Left kidney (tissue), 2 donors: ENCODE results near the gene ATP11A. TPM values are rescaled to one million over a fixed set of nuclear protein-coding genes. Genes with fewer than 3 reads are reported as not detected.

ENCODE experiments used
- DNase-seq: peaks from one replicate; pipeline ENCODE4 v3.0.0-alpha.2; 2013
- polyA plus RNA-seq: library from polyadenylated mRNA; unstranded; fragments of 120-200 nt; gene quantifications from one replicate; pipeline ENCODE4 v1.2.1, GENCODE V29; 2013; ENCODE audit not compliant: insufficient read length

Gene ATP11A
- polyA plus RNA-seq, 1 donor: 46.8 TPM

- no peak for DNase-seq
Measured at GRCh38 chr13:112741185-112741755, 51.4 kb downstream of the ATP11A start.

- DNase-seq: no peak
Measured at GRCh38 chr13:112741835-112742570, 52.2 kb downstream of the ATP11A start.

DNA sequence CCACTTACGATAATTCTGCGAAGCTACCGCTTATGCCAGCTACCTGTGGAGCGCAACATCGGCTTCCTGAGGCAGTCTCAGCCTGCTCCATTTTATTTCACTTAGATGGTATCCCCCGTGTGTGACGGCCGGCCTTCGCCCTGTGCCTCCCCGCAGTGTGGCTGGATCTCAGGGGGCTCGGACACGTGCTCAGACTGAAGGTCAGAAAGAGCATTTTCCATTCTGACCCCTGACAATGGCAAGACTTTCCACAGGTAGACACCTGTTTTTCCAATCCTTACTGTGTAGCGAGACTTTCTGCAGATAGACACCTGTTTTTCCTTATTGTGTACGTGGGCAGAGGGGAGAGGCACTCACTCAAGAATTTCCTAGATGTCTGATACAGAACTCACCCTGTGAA, 52.7 kb downstream of the ATP11A start:
- DNase-seq: no peak

DNA sequence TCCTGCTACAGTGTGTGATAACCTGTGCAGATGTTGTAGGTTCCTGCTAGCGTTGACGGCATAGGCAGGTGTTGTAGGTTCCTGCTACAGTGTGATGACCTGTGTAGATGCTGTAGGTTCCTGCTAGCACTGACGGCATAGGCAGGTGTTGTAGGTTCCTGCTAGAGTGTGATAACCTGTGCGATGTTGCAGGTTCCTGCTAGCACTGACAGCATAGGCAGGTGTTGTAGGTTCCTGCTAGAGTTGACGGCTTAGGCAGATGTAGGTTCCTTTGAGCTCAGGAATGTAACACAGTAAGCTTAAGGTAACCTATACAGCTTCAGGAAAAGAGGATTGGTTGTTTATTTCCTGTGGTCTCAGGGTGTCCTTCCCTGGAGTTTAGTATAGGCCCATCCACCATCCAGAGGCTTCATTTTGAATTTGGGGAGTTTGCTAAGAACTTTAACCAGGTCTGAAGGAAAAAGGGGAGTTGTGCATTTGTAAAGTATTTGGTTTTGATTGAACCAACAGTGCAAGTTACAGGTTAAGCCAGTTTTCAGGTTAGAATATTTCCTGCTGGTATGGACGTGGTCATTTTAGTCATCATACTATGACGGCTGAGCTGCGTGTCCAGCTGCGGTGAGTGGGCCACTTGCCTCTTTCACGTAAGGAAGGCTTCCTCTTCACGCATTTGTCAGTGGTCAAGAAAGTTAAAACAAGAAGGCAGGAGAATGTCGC, 53.8 kb downstream of the ATP11A start:
- DNase-seq: no peak

DNA sequence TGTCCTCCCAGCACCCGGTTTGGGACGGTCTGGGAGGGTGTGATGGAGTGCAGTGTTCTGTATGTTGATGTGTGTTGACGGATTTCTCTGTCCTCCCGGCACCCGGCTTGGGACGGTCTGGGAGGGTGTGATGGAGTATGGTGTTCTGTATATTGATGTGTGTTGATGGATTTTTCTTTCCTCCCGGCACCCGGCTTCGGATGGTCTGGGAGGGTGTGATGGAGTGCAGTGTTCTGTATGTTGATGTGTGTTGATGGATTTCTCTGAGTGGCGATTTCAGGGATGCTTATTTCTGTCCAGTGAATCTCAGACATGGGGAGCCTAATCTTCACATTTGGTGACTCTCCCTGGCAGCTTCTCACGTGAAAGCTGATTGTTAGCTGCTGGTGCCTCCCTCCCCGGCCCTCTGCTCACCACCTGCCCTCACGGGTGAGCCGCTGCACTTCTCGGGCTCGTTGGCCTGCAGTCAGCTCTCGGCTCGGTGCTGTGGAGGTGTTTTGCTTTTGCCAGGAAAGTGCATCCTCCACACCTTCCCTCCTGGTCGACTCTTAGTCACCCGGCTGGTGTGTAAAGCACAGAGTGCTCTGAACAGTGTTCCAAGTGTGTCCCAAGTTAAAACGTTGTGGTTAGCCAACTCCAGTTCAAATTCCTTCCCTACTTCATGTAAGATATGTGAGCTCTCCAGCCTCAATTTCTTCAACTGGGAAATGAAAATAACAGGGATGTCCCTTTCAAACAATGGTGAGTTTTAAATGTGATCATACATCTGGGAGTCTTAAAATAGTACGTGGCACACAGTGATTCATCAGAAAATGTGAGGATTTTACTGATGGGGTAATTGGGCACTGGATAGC, 54.6 kb downstream of the ATP11A start:
- no peak for DNase-seq

- DNase-seq: no peak
Measured at GRCh38 chr13:112746044-112746443, 56.2 kb downstream of the ATP11A start.

GRCh38 chr13:112747256-112747655, 57.4 kb downstream of the ATP11A start:
- DNase-seq: no peak

DNA sequence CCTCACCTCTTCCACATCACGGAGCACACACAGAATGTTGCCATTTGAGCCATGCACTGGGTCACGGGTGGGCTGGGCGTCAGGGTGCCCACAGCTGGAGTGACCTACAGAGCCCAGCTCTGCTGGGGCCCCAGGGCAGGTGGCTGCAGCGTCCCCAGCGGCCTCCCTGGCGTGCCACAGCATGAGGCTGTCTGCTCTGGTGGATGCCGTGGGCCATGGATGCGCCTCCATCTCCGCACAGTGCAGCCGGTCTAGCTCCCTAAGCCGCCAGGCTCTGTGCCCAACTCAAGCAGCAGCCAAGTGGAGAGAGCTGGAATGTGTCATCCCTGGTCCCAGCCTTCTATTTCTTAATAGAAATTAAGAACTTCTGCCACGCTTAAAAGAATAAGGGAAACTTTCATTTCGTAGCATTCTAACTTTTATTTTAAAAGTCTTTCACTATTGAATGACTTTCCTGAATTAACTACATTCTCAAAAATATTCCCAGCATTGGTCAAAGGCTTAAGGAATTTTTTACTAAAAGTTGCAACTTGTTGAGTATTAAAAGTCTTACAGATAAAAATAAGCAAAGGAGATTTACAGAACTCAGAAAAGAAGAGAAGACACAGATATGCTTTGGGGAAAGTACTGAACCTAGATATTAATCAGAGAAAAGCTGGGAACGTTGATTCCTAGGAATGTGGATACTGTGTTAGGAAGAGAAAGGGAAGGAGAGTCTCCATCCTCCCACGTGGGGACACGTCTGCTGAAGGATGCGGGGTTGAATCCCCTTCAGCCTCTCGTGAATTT, 59.3 kb downstream of the ATP11A start:
- DNase-seq: no peak

DNA sequence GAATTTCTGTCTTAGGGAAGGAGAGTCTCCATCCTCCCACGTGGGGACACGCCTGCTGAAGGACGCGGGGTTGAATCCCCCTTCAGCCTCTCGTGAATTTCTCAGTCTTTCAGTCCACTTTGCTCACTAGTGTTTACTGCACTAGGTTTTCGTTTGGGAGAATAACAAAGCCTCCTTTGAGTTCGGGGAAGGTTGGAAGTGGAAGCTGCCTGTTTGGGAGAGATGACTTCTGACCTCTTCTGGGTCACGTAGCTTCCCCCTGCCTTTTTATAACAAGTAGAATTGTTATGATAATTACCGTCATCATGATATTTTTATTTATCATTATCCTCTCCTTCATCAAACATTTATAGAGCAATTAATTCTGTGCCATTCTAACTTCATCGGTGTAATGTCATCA, 60.7 kb downstream of the ATP11A start:
- no peak for DNase-seq

- DNase-seq: no peak
Measured at GRCh38 chr13:112751617-112752016, 61.8 kb downstream of the ATP11A start.

- DNase-seq: no peak
Measured at GRCh38 chr13:112752211-112752610, 62.4 kb downstream of the ATP11A start.

DNA sequence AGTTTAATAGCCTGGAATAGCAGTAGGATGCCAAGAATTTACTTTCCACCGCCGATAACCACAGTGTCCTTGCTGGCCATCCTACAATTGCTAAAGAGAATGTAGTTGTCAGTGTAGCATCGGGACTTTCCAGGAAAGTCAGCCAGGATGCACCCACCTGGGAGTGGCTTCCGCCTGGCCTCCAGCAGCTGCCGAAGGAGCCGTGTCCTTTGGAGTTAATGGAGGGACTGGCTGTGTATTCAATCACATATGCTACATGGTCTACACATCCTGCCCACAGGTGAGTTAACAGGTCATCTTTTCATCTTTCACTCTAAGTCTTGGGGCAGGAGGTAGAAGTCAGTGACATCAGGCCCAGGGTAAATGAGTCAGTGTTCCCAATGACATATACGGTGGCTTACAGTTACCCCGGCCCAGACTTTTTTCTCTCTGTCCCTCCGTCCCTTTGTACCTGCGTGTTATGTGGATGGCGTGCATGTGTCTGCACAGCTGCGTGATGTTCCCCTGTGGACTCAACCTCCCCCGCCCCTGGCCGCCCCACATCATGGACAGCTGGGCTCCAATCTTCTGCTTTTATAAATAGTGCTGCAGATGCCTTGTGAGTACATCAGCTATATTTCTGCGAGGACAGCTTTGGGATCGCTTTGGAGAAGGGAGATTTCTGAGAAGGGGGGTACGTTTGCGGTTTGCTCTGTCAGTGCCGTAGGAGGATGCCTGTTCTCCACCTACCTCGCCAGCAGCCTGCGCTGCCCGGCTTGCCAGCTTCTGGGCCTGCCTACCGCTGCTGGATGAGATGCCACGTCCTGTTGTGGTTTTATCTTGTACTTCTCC, 63.1 kb downstream of the ATP11A start:
- DNase-seq: no peak

GRCh38 chr13:112753833-112754232, 64.0 kb downstream of the ATP11A start:
- DNase-seq: no peak

GRCh38 chr13:112754281-112755025, 64.6 kb downstream of the ATP11A start:
- no peak for DNase-seq

DNA sequence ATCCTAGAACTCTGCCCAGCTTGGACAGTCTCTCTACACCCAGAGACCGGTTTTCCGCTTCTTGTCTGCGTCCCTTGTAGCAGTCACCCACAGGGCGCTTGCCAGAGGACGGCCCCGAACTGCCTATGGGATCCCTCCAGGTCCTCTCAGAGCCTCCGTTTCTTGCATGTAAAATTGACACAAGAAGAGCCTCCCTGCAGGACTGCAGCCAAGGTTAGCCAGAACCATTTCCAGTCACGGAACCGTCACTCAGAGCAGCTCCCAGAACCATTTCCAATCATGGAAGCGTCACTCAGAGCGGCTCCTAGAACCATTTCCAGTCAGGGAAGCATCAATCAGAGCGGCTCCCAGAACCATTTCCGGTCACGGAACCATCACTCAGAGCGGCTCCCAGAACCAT, 65.5 kb downstream of the ATP11A start:
- no peak for DNase-seq

DNA sequence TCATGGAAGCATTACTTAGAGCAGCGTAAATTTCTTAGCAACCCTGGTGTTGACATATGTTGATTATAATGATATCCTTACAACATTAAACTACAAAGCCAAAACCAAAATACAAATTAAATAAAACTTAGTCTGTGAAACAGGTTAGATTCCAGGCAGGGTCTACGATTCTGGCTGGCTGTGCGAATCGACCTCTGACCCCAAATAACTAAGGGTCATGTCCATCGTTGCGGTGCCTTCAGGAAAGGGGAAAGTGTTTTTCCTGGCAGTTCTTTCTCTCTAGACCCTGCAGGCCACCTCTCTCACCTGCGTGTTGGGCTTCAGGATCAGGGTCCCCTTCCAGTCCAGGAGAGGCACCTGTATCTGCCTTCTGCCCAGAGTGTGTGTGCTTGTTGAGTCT, 66.2 kb downstream of the ATP11A start:
- no peak for DNase-seq

DNA sequence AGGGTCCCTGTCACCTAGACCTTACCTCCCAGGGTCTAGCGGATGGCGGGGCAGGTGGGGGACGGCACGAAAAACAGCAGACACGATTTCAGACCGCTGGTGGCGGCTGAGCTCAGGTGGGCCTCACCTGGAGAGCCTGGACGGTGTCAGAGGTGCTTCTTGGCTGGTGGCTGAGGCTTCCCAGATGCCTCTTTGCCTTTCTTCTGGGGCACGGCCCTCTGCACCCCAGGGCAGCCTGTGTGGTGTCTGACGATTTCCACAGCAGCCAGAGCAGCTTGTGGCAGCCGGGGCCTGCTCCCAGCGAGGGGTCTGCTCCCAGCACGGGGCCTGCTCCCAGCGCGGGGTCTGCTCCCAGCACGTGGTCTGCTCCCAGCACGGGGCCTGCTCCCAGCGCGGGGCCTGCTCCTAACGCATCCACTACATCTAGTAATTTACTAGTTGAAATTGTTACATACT, 66.7 kb downstream of the ATP11A start:
- DNase-seq: no peak

DNA sequence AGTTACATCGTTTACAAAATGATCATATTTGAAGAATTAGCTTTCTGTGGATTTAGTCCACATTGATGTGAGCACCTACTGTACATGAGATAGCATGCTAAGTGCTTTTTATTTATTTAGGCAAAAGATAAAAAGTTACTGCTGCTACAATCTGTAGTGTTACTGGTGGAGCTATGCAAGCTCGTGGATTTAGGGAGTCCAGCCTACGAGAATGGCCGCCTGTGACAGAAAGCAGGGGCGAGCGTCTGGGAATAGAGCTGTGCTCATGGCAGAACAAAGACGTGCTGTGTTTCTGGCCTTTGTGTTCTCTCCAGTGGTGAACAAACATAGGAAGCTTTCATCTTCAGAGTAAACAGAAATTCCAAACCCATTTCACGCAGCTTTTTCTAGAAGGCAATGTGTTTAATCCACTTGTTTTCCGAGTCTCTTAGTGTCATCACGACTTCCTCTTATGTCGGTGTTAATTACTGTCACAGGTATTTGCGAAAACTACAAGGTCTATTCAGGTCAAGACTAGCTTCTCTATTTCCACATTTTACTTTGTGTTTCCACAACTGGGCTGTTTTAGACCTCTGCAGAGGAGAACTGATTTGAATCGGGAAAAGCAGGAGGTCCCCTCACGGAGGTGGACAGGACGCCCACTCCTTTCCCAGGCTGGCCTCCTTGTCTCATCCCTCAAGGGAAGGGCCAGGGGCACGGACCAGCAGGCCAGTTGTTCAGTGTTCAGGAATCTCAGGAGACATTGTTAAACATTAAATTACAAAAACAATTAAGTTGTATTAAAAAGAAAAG, 67.3 kb downstream of the ATP11A start:
- no peak for DNase-seq

DNA sequence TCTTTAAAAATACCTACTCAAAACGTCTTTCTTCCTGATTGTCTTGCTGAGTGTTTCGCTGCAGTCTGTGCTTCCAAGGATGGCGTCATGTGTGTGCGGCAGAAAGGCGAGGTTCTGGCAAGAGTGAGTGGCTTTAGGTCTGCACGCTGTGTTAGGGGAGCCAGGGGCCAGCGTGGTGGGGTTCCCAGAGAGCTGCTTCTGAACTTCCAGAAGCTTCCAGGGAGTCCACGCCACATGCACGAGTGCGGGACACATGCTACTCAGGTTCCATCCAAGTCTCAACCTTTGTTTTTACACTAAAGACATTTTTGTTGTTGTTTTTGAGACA, 67.9 kb downstream of the ATP11A start:
- no peak for DNase-seq
